ENCODE data around the gene CFAP251. TPM values are rescaled to one million over a fixed set of nuclear protein-coding genes. Genes with fewer than 3 reads are reported as not detected.
"Not testable (repeated sequence)": the region's sequence is repeated elsewhere in the genome, so short reads cannot be mapped to it uniquely, and the experiment has no call there.

The CFAP251 gene
- total RNA-seq, 1 experiment from 2014 or later: 23.5 TPM

- Mint-ChIP-seq H3K27me3 (ENCODE audit: insufficient read depth, unreplicated experiment) (no peaks in the 10 kb centered on the region), H3K36me3 (ENCODE audit: insufficient read depth, unreplicated experiment) (peaks cover 12% of the 10 kb centered on the region), H3K9me3 (ENCODE audit: unreplicated experiment) (no peaks in the 10 kb centered on the region), H3K4me3 (ENCODE audit: unreplicated experiment) (no peak overlapping the region), H3K4me1 (ENCODE audit: insufficient read depth, unreplicated experiment) (peaks cover 27% of the 10 kb centered on the region), H3K27ac (ENCODE audit: low read depth, unreplicated experiment) (peak overlapping the region; percentile 53)
- no TSS peak for BruUV-seq (replicated peaks)
- intact Hi-C loops (cut with micrococcal nuclease): no loop called here
- POLR2A ChIA-PET: interaction anchor here (1.0 kb wide), 1 partner anchor 12 kb away, joined by 3 read pairs; no protein-coding TSS in a partner anchor
- CTCF ChIA-PET: interaction anchor here (1.0 to 1.3 kb wide), 2 partner anchors 33 to 133 kb away, joined by 3 read pairs; no protein-coding TSS in a partner anchor
- DNase-seq (ENCODE audit: unreplicated experiment): no peak
- TF ChIP-seq, protein P1, sequence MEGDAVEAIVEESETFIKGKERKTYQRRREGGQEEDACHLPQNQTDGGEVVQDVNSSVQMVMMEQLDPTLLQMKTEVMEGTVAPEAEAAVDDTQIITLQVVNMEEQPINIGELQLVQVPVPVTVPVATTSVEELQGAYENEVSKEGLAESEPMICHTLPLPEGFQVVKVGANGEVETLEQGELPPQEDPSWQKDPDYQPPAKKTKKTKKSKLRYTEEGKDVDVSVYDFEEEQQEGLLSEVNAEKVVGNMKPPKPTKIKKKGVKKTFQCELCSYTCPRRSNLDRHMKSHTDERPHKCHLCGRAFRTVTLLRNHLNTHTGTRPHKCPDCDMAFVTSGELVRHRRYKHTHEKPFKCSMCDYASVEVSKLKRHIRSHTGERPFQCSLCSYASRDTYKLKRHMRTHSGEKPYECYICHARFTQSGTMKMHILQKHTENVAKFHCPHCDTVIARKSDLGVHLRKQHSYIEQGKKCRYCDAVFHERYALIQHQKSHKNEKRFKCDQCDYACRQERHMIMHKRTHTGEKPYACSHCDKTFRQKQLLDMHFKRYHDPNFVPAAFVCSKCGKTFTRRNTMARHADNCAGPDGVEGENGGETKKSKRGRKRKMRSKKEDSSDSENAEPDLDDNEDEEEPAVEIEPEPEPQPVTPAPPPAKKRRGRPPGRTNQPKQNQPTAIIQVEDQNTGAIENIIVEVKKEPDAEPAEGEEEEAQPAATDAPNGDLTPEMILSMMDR (IDR thresholded peaks at IDR 0.05; ENCODE audit: unreplicated experiment): no peak
Measured at GRCh38 chr12:121926874-121927706, 8.7 kb downstream of the CFAP251 start.

GRCh38 chr12:121927813-121928212 lies 9.4 kb downstream of the CFAP251 start:
- ChIA-PET POLR2A (interaction anchor here (0.7 to 0.8 kb wide), 2 partner anchors 11 to 24 kb away, joined by 3 read pairs; no protein-coding TSS in a partner anchor), CTCF (interaction anchor here (0.6 to 1.3 kb wide), 2 partner anchors 34 to 109 kb away, joined by 3 read pairs; no protein-coding TSS in a partner anchor)
- H3K4me3 Mint-ChIP-seq (ENCODE audit: unreplicated experiment): no peak overlapping the region
- H3K9me3 Mint-ChIP-seq (ENCODE audit: unreplicated experiment): no peaks in the 10 kb centered on the region
- H3K36me3 Mint-ChIP-seq (ENCODE audit: insufficient read depth, unreplicated experiment): peaks cover 18% of the 10 kb centered on the region
- intact Hi-C loops (cut with micrococcal nuclease): no loop called here
- peaks cover 28% of the 10 kb centered on the region for H3K4me1 Mint-ChIP-seq (ENCODE audit: insufficient read depth, unreplicated experiment)
- no peaks in the 10 kb centered on the region for H3K27me3 Mint-ChIP-seq (ENCODE audit: insufficient read depth, unreplicated experiment)
- no peak for DNase-seq (ENCODE audit: unreplicated experiment)
- H3K27ac Mint-ChIP-seq (ENCODE audit: low read depth, unreplicated experiment): peak overlapping the region; percentile 53
- no TSS peak for BruUV-seq (replicated peaks)
- TF ChIP-seq, protein P1 (IDR thresholded peaks at IDR 0.05; ENCODE audit: unreplicated experiment): no peak

GRCh38 chr12:121929545-121929944 lies 11.2 kb downstream of the CFAP251 start:
- intact Hi-C loops (cut with micrococcal nuclease); DNase-seq (ENCODE audit: unreplicated experiment); H3K4me3 Mint-ChIP-seq (ENCODE audit: unreplicated experiment); H3K9me3 Mint-ChIP-seq (ENCODE audit: unreplicated experiment); BruUV-seq (replicated peaks); H3K27ac Mint-ChIP-seq (ENCODE audit: low read depth, unreplicated experiment); H3K27me3 Mint-ChIP-seq (ENCODE audit: insufficient read depth, unreplicated experiment); POLR2A ChIA-PET: not testable (repeated sequence)
- H3K4me1 Mint-ChIP-seq (ENCODE audit: insufficient read depth, unreplicated experiment): peaks cover 27% of the 10 kb centered on the region
- H3K36me3 Mint-ChIP-seq (ENCODE audit: insufficient read depth, unreplicated experiment): peaks cover 29% of the 10 kb centered on the region
- CTCF ChIA-PET: interaction anchor here (0.7 to 1.4 kb wide), 4 partner anchors 10 to 135 kb away, joined by 3 read pairs; no protein-coding TSS in a partner anchor

DNA sequence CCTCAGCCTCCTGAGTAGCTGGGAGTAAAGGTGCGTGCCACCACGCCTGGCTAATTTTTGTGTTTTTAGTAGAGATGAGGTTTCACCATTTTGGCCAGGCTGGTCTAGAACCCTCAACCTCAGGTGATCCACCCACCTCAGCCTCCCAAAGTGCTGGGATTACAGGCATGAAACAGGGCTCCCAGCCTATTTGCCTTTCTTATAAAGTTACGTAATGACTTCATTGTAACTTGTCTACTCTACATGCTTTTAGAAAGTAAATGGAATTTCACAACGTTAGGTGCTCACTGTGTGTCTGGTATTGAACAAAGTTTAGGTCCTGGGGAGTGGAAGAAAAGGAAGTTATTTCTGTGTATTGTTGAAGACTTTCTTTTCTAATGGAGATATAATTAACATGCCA lies 12.5 kb downstream of the CFAP251 start:
- ChIA-PET POLR2A (no interaction called here), CTCF (interaction anchor here (1.0 to 1.1 kb wide), 2 partner anchors 12 to 136 kb away, joined by 3 read pairs; no protein-coding TSS in a partner anchor)
- intact Hi-C loops (cut with micrococcal nuclease): no loop called here
- Mint-ChIP-seq H3K4me1 (ENCODE audit: insufficient read depth, unreplicated experiment) (peaks cover 20% of the 10 kb centered on the region), H3K9me3 (ENCODE audit: unreplicated experiment) (no peaks in the 10 kb centered on the region), H3K4me3 (ENCODE audit: unreplicated experiment) (no peak overlapping the region), H3K27ac (ENCODE audit: low read depth, unreplicated experiment) (no peak overlapping the region), H3K36me3 (ENCODE audit: insufficient read depth, unreplicated experiment) (peaks cover 36% of the 10 kb centered on the region), H3K27me3 (ENCODE audit: insufficient read depth, unreplicated experiment) (no peaks in the 10 kb centered on the region)
- BruUV-seq (replicated peaks): no TSS peak
- DNase-seq (ENCODE audit: unreplicated experiment): peak; percentile 17
- TF ChIP-seq, protein P1 (IDR thresholded peaks at IDR 0.05; ENCODE audit: unreplicated experiment): no peak
